ENCODE results near the gene PRMT1. TPM values are rescaled to one million over a fixed set of nuclear protein-coding genes. Genes with fewer than 3 reads are reported as not detected.

Gene PRMT1
- polyA plus RNA-seq, 1 of the 3 experiments (the other 2 are of a cell fraction) = 789 TPM

DNA sequence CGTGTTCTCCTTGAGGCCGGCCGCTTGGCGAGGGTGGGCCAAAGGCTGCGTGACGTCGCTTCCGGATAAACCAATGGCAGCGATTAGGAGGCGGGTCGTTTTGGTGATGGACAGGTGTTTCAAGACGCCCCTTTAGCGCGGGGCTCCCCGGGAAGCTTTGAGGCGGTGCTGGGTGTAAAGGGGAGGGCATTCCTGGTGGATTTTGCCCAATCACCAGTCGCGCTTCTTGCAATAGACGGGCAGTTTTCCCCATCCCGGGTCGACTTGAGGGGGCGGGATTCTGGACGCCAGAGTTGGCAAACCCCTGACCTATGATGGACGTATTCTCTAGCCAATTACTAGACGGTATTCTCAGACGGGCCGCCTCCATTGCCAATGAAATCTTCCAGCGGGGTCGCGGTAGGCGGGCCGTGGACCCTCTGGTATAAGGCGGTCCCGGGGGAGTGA lies 264 bp upstream of the PRMT1 start (continued):
- TF ChIP-seq, protein P1, sequence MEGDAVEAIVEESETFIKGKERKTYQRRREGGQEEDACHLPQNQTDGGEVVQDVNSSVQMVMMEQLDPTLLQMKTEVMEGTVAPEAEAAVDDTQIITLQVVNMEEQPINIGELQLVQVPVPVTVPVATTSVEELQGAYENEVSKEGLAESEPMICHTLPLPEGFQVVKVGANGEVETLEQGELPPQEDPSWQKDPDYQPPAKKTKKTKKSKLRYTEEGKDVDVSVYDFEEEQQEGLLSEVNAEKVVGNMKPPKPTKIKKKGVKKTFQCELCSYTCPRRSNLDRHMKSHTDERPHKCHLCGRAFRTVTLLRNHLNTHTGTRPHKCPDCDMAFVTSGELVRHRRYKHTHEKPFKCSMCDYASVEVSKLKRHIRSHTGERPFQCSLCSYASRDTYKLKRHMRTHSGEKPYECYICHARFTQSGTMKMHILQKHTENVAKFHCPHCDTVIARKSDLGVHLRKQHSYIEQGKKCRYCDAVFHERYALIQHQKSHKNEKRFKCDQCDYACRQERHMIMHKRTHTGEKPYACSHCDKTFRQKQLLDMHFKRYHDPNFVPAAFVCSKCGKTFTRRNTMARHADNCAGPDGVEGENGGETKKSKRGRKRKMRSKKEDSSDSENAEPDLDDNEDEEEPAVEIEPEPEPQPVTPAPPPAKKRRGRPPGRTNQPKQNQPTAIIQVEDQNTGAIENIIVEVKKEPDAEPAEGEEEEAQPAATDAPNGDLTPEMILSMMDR (IDR thresholded peaks at IDR 0.05) = no peak
- TF ChIP-seq EP300 (IDR thresholded peaks at IDR 0.05; ENCODE audit: borderline replicate concordance in 1 of 2, low read depth in 1 of 2, low read length in 1 of 2) (no peak), GABPA (IDR thresholded peaks at IDR 0.05; ENCODE audit: low read depth) (peak; percentile 63), RCOR1 (IDR thresholded peaks at IDR 0.05; ENCODE audit: low read length) (no peak), TAF1 (IDR thresholded peaks at IDR 0.05; ENCODE audit: borderline replicate concordance, low read depth, low read length) (no peak), CHD2 (IDR thresholded peaks at IDR 0.05; ENCODE audit: low read length, partially characterized antibody) (peak; percentile 95), NRF1 (IDR thresholded peaks at IDR 0.05; ENCODE audit: low read depth, low read length) (no peak), SIN3A (IDR thresholded peaks at IDR 0.05; ENCODE audit: borderline replicate concordance, low read depth, low read length) (no peak), RFX5 (IDR thresholded peaks at IDR 0.05; ENCODE audit: low read length) (peak; percentile 82), RAD21 (IDR thresholded peaks at IDR 0.05; ENCODE audit: low read length) (no peak), POLR2AphosphoS5 (IDR thresholded peaks at IDR 0.05; ENCODE audit: low read depth, low read length) (no peak), GATA2 (CRISPR knock-in tag; IDR thresholded peaks at IDR 0.05) (no peak), ELF1 (IDR thresholded peaks at IDR 0.05) (peak; percentile 45), RXRA (IDR thresholded peaks at IDR 0.05; ENCODE audit: borderline replicate concordance, low read depth) (no peak)
- TF ChIP-seq, protein P2, sequence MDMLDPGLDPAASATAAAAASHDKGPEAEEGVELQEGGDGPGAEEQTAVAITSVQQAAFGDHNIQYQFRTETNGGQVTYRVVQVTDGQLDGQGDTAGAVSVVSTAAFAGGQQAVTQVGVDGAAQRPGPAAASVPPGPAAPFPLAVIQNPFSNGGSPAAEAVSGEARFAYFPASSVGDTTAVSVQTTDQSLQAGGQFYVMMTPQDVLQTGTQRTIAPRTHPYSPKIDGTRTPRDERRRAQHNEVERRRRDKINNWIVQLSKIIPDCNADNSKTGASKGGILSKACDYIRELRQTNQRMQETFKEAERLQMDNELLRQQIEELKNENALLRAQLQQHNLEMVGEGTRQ (IDR thresholded peaks at IDR 0.05; ENCODE audit: borderline replicate concordance, low read depth, low read length) = no peak
- TF ChIP-seq, protein P3, sequence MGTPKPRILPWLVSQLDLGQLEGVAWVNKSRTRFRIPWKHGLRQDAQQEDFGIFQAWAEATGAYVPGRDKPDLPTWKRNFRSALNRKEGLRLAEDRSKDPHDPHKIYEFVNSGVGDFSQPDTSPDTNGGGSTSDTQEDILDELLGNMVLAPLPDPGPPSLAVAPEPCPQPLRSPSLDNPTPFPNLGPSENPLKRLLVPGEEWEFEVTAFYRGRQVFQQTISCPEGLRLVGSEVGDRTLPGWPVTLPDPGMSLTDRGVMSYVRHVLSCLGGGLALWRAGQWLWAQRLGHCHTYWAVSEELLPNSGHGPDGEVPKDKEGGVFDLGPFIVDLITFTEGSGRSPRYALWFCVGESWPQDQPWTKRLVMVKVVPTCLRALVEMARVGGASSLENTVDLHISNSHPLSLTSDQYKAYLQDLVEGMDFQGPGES (IDR thresholded peaks at IDR 0.05; ENCODE audit: low read depth, low read length) = peak; percentile 95
- TF ChIP-seq, protein P4, sequence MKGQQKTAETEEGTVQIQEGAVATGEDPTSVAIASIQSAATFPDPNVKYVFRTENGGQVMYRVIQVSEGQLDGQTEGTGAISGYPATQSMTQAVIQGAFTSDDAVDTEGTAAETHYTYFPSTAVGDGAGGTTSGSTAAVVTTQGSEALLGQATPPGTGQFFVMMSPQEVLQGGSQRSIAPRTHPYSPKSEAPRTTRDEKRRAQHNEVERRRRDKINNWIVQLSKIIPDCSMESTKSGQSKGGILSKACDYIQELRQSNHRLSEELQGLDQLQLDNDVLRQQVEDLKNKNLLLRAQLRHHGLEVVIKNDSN (IDR thresholded peaks at IDR 0.05; ENCODE audit: borderline replicate concordance, low read depth) = no peak
- TF ChIP-seq, protein P5, sequence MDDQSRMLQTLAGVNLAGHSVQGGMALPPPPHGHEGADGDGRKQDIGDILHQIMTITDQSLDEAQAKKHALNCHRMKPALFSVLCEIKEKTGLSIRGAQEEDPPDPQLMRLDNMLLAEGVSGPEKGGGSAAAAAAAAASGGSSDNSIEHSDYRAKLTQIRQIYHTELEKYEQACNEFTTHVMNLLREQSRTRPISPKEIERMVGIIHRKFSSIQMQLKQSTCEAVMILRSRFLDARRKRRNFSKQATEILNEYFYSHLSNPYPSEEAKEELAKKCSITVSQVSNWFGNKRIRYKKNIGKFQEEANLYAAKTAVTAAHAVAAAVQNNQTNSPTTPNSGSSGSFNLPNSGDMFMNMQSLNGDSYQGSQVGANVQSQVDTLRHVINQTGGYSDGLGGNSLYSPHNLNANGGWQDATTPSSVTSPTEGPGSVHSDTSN (IDR thresholded peaks at IDR 0.05) = peak; percentile 99

All from SK-N-SH (cell line).